Measurements from ENCODE around the gene TRIM39.

- TF ChIP-seq, protein P1, sequence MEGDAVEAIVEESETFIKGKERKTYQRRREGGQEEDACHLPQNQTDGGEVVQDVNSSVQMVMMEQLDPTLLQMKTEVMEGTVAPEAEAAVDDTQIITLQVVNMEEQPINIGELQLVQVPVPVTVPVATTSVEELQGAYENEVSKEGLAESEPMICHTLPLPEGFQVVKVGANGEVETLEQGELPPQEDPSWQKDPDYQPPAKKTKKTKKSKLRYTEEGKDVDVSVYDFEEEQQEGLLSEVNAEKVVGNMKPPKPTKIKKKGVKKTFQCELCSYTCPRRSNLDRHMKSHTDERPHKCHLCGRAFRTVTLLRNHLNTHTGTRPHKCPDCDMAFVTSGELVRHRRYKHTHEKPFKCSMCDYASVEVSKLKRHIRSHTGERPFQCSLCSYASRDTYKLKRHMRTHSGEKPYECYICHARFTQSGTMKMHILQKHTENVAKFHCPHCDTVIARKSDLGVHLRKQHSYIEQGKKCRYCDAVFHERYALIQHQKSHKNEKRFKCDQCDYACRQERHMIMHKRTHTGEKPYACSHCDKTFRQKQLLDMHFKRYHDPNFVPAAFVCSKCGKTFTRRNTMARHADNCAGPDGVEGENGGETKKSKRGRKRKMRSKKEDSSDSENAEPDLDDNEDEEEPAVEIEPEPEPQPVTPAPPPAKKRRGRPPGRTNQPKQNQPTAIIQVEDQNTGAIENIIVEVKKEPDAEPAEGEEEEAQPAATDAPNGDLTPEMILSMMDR (IDR thresholded peaks at IDR 0.05; ENCODE audit: low read depth, low read length, missing input control): no peak
- TF ChIP-seq RAD21 (IDR thresholded peaks at IDR 0.05) (no peak), REST (IDR thresholded peaks at IDR 0.05) (no peak), EGR1 (IDR thresholded peaks at IDR 0.05; ENCODE audit: low read depth in 2 of 2) (no peak), SP1 (IDR thresholded peaks at IDR 0.05) (no peak), GABPA (IDR thresholded peaks at IDR 0.05 in 1 of 2, conservative IDR thresholded peaks at IDR 0.05 in 1 of 2) (no peak), YY1 (IDR thresholded peaks at IDR 0.05) (no peak), ATF3 (IDR thresholded peaks at IDR 0.05) (no peak), JUND (IDR thresholded peaks at IDR 0.05) (no peak), TAF1 (conservative IDR thresholded peaks at IDR 0.05) (no peak)
- TF ChIP-seq, protein P2, sequence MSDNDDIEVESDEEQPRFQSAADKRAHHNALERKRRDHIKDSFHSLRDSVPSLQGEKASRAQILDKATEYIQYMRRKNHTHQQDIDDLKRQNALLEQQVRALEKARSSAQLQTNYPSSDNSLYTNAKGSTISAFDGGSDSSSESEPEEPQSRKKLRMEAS (IDR thresholded peaks at IDR 0.05): no peak
- TF ChIP-seq, protein P3, sequence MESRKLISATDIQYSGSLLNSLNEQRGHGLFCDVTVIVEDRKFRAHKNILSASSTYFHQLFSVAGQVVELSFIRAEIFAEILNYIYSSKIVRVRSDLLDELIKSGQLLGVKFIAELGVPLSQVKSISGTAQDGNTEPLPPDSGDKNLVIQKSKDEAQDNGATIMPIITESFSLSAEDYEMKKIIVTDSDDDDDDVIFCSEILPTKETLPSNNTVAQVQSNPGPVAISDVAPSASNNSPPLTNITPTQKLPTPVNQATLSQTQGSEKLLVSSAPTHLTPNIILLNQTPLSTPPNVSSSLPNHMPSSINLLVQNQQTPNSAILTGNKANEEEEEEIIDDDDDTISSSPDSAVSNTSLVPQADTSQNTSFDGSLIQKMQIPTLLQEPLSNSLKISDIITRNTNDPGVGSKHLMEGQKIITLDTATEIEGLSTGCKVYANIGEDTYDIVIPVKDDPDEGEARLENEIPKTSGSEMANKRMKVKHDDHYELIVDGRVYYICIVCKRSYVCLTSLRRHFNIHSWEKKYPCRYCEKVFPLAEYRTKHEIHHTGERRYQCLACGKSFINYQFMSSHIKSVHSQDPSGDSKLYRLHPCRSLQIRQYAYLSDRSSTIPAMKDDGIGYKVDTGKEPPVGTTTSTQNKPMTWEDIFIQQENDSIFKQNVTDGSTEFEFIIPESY (IDR thresholded peaks at IDR 0.05): no peak
These were observed 22.2 kb downstream of the TRIM39 start for GRCh38 chr6:30348957-30349356.

All from liver (tissue), 3 donors.